HepG2 (cell line): Measurements from ENCODE around the gene RAD23A. TPM values are rescaled to one million over a fixed set of nuclear protein-coding genes. Genes with fewer than 3 reads are reported as not detected.
A peak's percentile ranks its signal among the peaks of the same experiment; 100 is the strongest.

Experiments
- ATAC-seq: fragments of 200-7000 bp; cut with Tn5 transposase; 3 replicates; pipeline ENCODE4 v1.9.1; 2020; ENCODE audit warnings: mild to moderate bottlenecking, moderate library complexity
- BruUV-seq: library from RNA; stranded (reverse); fragments of 400-500 nt; replicated peaks from 2 replicates; lab custom pipeline; 2021; lab: Mats Ljungman, UMichigan
- CTCF ChIA-PET: fragments of 300-600 bp; formaldehyde crosslinking; extraction: SDS; loops from one replicate; lab custom pipeline; 2021; ENCODE audit warnings: low total read pairs, inconsistent platforms, low intra/inter-chr PET ratio; lab: Yijun Ruan, JAX
- POLR2A ChIA-PET: fragments of 350-600 bp; sonication (Branson Sonifier 250); formaldehyde crosslinking; loops from one replicate; lab custom pipeline; 2020; ENCODE audit warnings: antibody characterized with exemption, inconsistent platforms; lab: Yijun Ruan, JAX
- DNase-seq: peaks from one replicate; pipeline ENCODE4 v3.0.0-alpha.2; 2015; ENCODE audit warnings: low spot score
- FAIRE-seq: peaks from 3 replicates; lab custom pipeline; 2011; peaks lifted over from hg19 to GRCh38; lab: Jason Lieb, UNC
- H2AFZ ChIP-seq: one replicate; pipeline ENCODE4 v1.6.1; 2011; ENCODE audit warnings: low read length, inconsistent platforms
- H3K27ac ChIP-seq: fragments of 300-600 bp; 3 replicates; pipeline ENCODE4 v1.8.0; 2011; ENCODE audit warnings: mixed run types, mild to moderate bottlenecking, mixed read lengths, low read length, inconsistent platforms; ENCODE audit not compliant: insufficient read depth; ENCODE audit errors: extremely low read length
- H3K27me3 ChIP-seq, 2 experiments: fragments of 200-600 bp in 1 of 2; 2 replicates in 1 of 2; 3 replicates in 1 of 2; pipeline versions ENCODE4 v1.6.0 to v1.8.0; 2011; ENCODE audit warnings: low read length in 2 of 2, mild to moderate bottlenecking in 2 of 2, moderate library complexity in 2 of 2, inconsistent platforms in 1 of 2; ENCODE audit not compliant: insufficient read depth in 2 of 2, control insufficient read depth in 1 of 2
- H3K36me3 ChIP-seq, 2 experiments: fragments of 200-600 bp in 1 of 2; replicated peaks in 1 of 2; 2 replicates in 1 of 2; 3 replicates in 1 of 2; pipeline versions ENCODE4 v1.5.1 to v1.8.0; 2011; ENCODE audit warnings: low read length in 2 of 2, inconsistent platforms in 1 of 2; ENCODE audit not compliant: insufficient read depth in 2 of 2, control insufficient read depth in 1 of 2
- H3K4me1 ChIP-seq: 2 replicates; pipeline ENCODE4 v1.5.1; 2012; ENCODE audit warnings: low read length, inconsistent platforms; ENCODE audit not compliant: insufficient read depth
- H3K4me2 ChIP-seq: 2 replicates; pipeline ENCODE4 v1.6.0; 2011; ENCODE audit warnings: low read depth, low read length, inconsistent platforms
- H3K4me3 ChIP-seq, 3 experiments: fragments of 200-600 bp in 1 of 3; sonication (generic), shearing (Covaris generic) in 1 of 3; replicated peaks in 1 of 3; 2 replicates each; pipeline ENCODE4 v1.5.1; 2011 to 2016; ENCODE audit warnings: low read length in 3 of 3, inconsistent platforms in 2 of 3, low read depth in 2 of 3, mild to moderate bottlenecking in 2 of 3, control low read depth in 1 of 3, mixed read lengths in 1 of 3; ENCODE audit not compliant: insufficient read depth in 1 of 3
- H3K79me2 ChIP-seq: one replicate; pipeline ENCODE4 v1.6.1; 2011; ENCODE audit warnings: low read length, inconsistent platforms; ENCODE audit not compliant: insufficient read depth
- H3K9ac ChIP-seq: 2 replicates; pipeline ENCODE4 v1.6.0; 2011; ENCODE audit warnings: mild to moderate bottlenecking, low read depth, low read length, inconsistent platforms; ENCODE audit not compliant: insufficient read depth
- H3K9me3 ChIP-seq: 2 replicates; pipeline ENCODE4 v1.5.1; 2012; ENCODE audit warnings: mild to moderate bottlenecking, low read length
- H4K20me1 ChIP-seq: 2 replicates; pipeline ENCODE4 v1.6.0; 2011; ENCODE audit warnings: inconsistent platforms, mild to moderate bottlenecking, low read length, moderate library complexity; ENCODE audit not compliant: insufficient read depth
- ATF7 ChIP-seq, 2 experiments: fragments of 450-650 bp in 1 of 2; sonication (generic) in 1 of 2; formaldehyde crosslinking in 1 of 2; IDR thresholded peaks; 2 replicates each; pipeline versions ENCODE4 v1.4.0 to v1.6.1; 2016 to 2020; ENCODE audit warnings: antibody characterized with exemption in 1 of 2, mild to moderate bottlenecking in 1 of 2, missing genetic modification reagents in 1 of 2
- DBP ChIP-seq: sonication (generic); formaldehyde crosslinking; IDR thresholded peaks from 2 replicates; pipeline ENCODE4 v1.4.0; 2020; ENCODE audit warnings: missing genetic modification reagents; ENCODE audit errors: not compliant biosample characterization
- ISL2 ChIP-seq: sonication (generic); formaldehyde crosslinking; IDR thresholded peaks from 2 replicates; pipeline ENCODE4 v1.5.0; 2020; ENCODE audit warnings: missing genetic modification reagents
- ZNF574 ChIP-seq: sonication (generic); formaldehyde crosslinking; IDR thresholded peaks from 2 replicates; pipeline ENCODE4 v1.4.0; 2020; ENCODE audit warnings: missing genetic modification reagents
- ZNF674 ChIP-seq: sonication (generic); formaldehyde crosslinking; IDR thresholded peaks from 2 replicates; pipeline ENCODE4 v1.5.0; 2020; ENCODE audit warnings: low read depth, mild to moderate bottlenecking, missing genetic modification reagents
- ZNF776 ChIP-seq: sonication (generic); formaldehyde crosslinking; IDR thresholded peaks from 2 replicates; pipeline ENCODE4 v1.4.0; 2020; ENCODE audit warnings: mild to moderate bottlenecking, missing genetic modification reagents
- WGBS: methylation state at CpG from one replicate; pipeline ENCODE4 v1.1.6; 2017; ENCODE audit warnings: low lambda C conversion rate; 5-methylcytosine and 5-hydroxymethylcytosine counted together
- in situ Hi-C: cut with HindIII; loops from 2 replicates; pipeline ENCODE4 v1.10.0; 2017; ENCODE audit warnings: low pct_unique_long_range_greater_than_20kb; ENCODE audit not compliant: extremely low pct_ligation_motif_present
- intact Hi-C: fragments of 100-400 bp; cut with micrococcal nuclease; formaldehyde crosslinking; loops from one replicate; pipeline ENCODE4 v1.10.0; 2022; ENCODE audit not compliant: unreplicated experiment
- polyA plus RNA-seq, 8 experiments: library from polyadenylated mRNA; depleted of rRNA in 3 of 8; stranded (reverse) in 7 of 8; unstranded in 1 of 8; fragments of >200 nt; fragmentation: Illumina TruSeq in 4 of 8; extraction: Trizol in 4 of 8; gene quantifications; 2 replicates each; pipeline versions ENCODE4 v1.2.1 to v1.2.3, GENCODE V29; 2011 to 2016; ENCODE audit warnings: low read depth in 4 of 8, missing spikeins in 1 of 8, mixed read lengths in 1 of 8; ENCODE audit not compliant: insufficient read depth in 1 of 8
- total RNA-seq, 5 experiments: library from RNA; depleted of rRNA; stranded (reverse); fragments of >200 nt; fragmentation: Illumina TruSeq; extraction: Trizol; gene quantifications; 2 replicates each; pipeline ENCODE4 v1.2.3, GENCODE V29; 2016; ENCODE audit warnings: low read depth in 1 of 5
- TF ChIP-seq, protein P1 (sequence below): IDR thresholded peaks from 2 replicates; pipeline ENCODE4 v1.6.1; 2016; ENCODE audit warnings: missing compliant biosample characterization, missing genetic modification reagents, borderline replicate concordance
- TF ChIP-seq, protein P2 (sequence below): sonication (generic); formaldehyde crosslinking; IDR thresholded peaks from one replicate; pipeline ENCODE4 v1.5.1; 2020; ENCODE audit warnings: mild to moderate bottlenecking, missing genetic modification reagents; ENCODE audit errors: not compliant biosample characterization

RAD23A gene
- total and polyA plus RNA-seq, 2 of the 13 experiments (the other 11 are each of a cell fraction or from before 2014, with no cell fraction given): 42.5 to 54.2 TPM

- ATAC-seq: peak; percentile 37
- peak overlapping the region; percentile 79 for H3K27ac ChIP-seq
- peak overlapping the region; percentile 99 for H3K9ac ChIP-seq
- no peak overlapping the region for H2AFZ ChIP-seq
- H3K79me2 ChIP-seq: peaks cover 31% of the 10 kb centered on the region
- peaks cover 0 to 5% of the 10 kb centered on the region in 2 experiments; a peak in 1 of 5 replicates for H3K27me3 ChIP-seq
- FAIRE-seq: no peak
- CTCF ChIA-PET: no interaction called here
- POLR2A ChIA-PET: interaction anchor here (1.8 kb wide), 1 partner anchor 116 kb away, joined by 5 read pairs; no protein-coding TSS in a partner anchor
- peak overlapping the region; percentile 96 for H3K4me2 ChIP-seq
- H4K20me1 ChIP-seq: peaks cover 13% of the 10 kb centered on the region
- H3K36me3 ChIP-seq: peaks cover 13 to 38% of the 10 kb centered on the region in 2 experiments
- WGBS: 0% methylated on average over 18 of the region's 54 CpGs
- peaks cover 48% of the 10 kb centered on the region for H3K4me1 ChIP-seq
- peak overlapping the region; percentile 84 to 97 (median 88) for H3K4me3 ChIP-seq
- TSS peak; percentile 80 for BruUV-seq
- DNase-seq: no peak
- in situ Hi-C loops (no loop called here), intact Hi-C loops (no loop called here)
- no peaks in the 10 kb centered on the region for H3K9me3 ChIP-seq
- TF ChIP-seq ZNF776 (CRISPR knock-in tag) (0 out of 2 replicates have a peak, but pooled peaks have one; percentile 28), ATF7 (IDR thresholded peaks at IDR 0.05) (no peak), ATF7 (CRISPR knock-in tag; IDR thresholded peaks at IDR 0.05) (no peak), ZNF574 (0 out of 2 replicates have a peak, but pooled peaks have one; percentile 4), DBP (CRISPR knock-in tag) (peak; percentile 48), ISL2 (CRISPR knock-in tag) (peak; percentile 15), ZNF674 (no peak)
- TF ChIP-seq, protein P1, sequence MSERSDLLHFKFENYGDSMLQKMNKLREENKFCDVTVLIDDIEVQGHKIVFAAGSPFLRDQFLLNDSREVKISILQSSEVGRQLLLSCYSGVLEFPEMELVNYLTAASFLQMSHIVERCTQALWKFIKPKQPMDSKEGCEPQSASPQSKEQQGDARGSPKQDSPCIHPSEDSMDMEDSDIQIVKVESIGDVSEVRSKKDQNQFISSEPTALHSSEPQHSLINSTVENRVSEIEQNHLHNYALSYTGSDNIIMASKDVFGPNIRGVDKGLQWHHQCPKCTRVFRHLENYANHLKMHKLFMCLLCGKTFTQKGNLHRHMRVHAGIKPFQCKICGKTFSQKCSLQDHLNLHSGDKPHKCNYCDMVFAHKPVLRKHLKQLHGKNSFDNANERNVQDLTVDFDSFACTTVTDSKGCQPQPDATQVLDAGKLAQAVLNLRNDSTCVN (CRISPR knock-in tag): 0 out of 2 replicates have a peak, but pooled peaks have one; percentile 1
- TF ChIP-seq, protein P2, sequence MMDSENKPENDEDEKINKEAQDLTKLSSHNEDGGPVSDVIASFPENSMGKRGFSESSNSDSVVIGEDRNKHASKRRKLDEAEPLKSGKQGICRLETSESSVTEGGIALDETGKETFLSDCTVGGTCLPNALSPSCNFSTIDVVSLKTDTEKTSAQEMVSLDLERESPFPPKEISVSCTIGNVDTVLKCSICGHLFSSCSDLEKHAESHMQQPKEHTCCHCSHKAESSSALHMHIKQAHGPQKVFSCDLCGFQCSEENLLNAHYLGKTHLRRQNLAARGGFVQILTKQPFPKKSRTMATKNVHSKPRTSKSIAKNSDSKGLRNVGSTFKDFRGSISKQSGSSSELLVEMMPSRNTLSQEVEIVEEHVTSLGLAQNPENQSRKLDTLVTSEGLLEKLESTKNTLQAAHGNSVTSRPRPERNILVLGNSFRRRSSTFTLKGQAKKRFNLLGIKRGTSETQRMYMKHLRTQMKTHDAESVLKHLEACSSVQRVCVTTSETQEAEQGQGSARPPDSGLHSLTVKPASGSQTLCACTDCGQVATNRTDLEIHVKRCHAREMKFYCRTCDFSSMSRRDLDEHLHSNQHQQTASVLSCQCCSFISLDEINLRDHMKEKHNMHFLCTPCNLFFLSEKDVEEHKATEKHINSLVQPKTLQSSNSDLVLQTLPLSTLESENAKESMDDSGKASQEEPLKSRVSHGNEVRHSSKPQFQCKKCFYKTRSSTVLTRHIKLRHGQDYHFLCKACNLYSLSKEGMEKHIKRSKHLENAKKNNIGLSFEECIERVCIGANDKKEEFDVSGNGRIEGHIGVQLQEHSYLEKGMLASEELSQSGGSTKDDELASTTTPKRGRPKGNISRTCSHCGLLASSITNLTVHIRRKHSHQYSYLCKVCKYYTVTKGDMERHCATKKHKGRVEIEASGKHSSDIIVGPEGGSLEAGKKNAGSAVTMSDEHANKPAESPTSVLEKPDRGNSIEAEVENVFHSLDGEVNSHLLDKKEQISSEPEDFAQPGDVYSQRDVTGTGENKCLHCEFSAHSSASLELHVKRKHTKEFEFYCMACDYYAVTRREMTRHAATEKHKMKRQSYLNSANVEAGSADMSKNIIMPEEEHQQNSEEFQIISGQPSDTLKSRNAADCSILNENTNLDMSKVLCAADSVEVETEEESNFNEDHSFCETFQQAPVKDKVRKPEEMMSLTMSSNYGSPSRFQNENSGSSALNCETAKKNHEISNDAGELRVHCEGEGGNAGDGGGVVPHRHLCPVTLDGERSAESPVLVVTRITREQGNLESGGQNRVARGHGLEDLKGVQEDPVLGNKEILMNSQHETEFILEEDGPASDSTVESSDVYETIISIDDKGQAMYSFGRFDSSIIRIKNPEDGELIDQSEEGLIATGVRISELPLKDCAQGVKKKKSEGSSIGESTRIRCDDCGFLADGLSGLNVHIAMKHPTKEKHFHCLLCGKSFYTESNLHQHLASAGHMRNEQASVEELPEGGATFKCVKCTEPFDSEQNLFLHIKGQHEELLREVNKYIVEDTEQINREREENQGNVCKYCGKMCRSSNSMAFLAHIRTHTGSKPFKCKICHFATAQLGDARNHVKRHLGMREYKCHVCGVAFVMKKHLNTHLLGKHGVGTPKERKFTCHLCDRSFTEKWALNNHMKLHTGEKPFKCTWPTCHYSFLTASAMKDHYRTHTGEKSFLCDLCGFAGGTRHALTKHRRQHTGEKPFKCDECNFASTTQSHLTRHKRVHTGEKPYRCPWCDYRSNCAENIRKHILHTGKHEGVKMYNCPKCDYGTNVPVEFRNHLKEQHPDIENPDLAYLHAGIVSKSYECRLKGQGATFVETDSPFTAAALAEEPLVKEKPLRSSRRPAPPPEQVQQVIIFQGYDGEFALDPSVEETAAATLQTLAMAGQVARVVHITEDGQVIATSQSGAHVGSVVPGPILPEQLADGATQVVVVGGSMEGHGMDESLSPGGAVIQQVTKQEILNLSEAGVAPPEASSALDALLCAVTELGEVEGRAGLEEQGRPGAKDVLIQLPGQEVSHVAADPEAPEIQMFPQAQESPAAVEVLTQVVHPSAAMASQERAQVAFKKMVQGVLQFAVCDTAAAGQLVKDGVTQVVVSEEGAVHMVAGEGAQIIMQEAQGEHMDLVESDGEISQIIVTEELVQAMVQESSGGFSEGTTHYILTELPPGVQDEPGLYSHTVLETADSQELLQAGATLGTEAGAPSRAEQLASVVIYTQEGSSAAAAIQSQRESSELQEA (CRISPR knock-in tag): no peak
Observed at GRCh38 chr19:12938779-12939601, 6.7 kb upstream of the RAD23A start.
